Tibial nerve (tissue), 3 donors: ENCODE results near the gene NEK3.

Experiments
- POLR2A ChIP-seq, 2 donors: fragments of 450-650 bp; IDR thresholded peaks; one replicate each; pipeline ENCODE4 v1.6.1; 2017; ENCODE audit warnings: antibody characterized with exemption in 2 of 2, mild to moderate bottlenecking in 2 of 2, moderate library complexity in 2 of 2
- TF ChIP-seq, protein P1 (sequence below), 5 experiments: fragments of 200-600 bp in 3 of 5; fragments of 450-650 bp in 2 of 5; sonication (generic) in 3 of 5; IDR thresholded peaks; one replicate each; pipeline ENCODE4 v1.5.1; 2016 to 2019; ENCODE audit warnings: antibody characterized with exemption in 5 of 5, mild to moderate bottlenecking in 3 of 5, moderate library complexity in 2 of 5

- no peak for TF ChIP-seq POLR2A (IDR thresholded peaks at IDR 0.05)
- TF ChIP-seq, protein P1, sequence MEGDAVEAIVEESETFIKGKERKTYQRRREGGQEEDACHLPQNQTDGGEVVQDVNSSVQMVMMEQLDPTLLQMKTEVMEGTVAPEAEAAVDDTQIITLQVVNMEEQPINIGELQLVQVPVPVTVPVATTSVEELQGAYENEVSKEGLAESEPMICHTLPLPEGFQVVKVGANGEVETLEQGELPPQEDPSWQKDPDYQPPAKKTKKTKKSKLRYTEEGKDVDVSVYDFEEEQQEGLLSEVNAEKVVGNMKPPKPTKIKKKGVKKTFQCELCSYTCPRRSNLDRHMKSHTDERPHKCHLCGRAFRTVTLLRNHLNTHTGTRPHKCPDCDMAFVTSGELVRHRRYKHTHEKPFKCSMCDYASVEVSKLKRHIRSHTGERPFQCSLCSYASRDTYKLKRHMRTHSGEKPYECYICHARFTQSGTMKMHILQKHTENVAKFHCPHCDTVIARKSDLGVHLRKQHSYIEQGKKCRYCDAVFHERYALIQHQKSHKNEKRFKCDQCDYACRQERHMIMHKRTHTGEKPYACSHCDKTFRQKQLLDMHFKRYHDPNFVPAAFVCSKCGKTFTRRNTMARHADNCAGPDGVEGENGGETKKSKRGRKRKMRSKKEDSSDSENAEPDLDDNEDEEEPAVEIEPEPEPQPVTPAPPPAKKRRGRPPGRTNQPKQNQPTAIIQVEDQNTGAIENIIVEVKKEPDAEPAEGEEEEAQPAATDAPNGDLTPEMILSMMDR (IDR thresholded peaks at IDR 0.05) = no peak
Measured at GRCh38 chr13:52162279-52163101, 3.1 kb upstream of the NEK3 start.
